ENCODE data around the gene BEND7.

GRCh38 chr10:13529714-13529973, 830 bp upstream of the BEND7 start:
- TF ChIP-seq TAF1 (IDR thresholded peaks at IDR 0.05; ENCODE audit: borderline replicate concordance, low read depth, low read length) = no peak
- TF ChIP-seq POLR2A (IDR thresholded peaks at IDR 0.05; ENCODE audit: low read depth, low read length) = no peak
- no peak for TF ChIP-seq POLR2AphosphoS5 (IDR thresholded peaks at IDR 0.05; ENCODE audit: low read depth, low read length)
